Mucosa of gallbladder (tissue), 1 donor: ENCODE data around the gene TRAPPC8. TPM values are rescaled to one million over a fixed set of nuclear protein-coding genes. Genes with fewer than 3 reads are reported as not detected.
A peak's percentile ranks its signal among the peaks of the same experiment; 100 is the strongest.
"Not testable (repeated sequence)": the region's sequence is repeated elsewhere in the genome, so short reads cannot be mapped to it uniquely, and the experiment has no call there.

ENCODE experiments used
- DNase-seq: peaks from one replicate; pipeline ENCODE4 v3.0.0-alpha.2; 2020; ENCODE audit warnings: low spot score
- total RNA-seq: library from RNA; stranded (reverse); gene quantifications from one replicate; pipeline ENCODE4 v1.2.1, GENCODE V29; 2021
- donor health status: DM: no; HTN: no; CAD: no.

Gene TRAPPC8
- total RNA-seq: 50.4 TPM

GRCh38 chr18:31942999-31943877 lies at the start of gene TRAPPC8:
Gene TRAPPC8 (minus strand): TSS chr18:31943128. CDS start chr18:31942764, 364 bp downstream.
- peak; percentile 99 for DNase-seq

GRCh38 chr18:31990823-31991222 lies 47.9 kb upstream of the TRAPPC8 start:
- no peak for DNase-seq

- no peak for DNase-seq
Observed at GRCh38 chr18:31983976-31984375, 41.0 kb upstream of the TRAPPC8 start.

- DNase-seq: peak; percentile 22
Observed at GRCh38 chr18:31983020-31983419, 40.1 kb upstream of the TRAPPC8 start.

- no peak for DNase-seq
Observed at GRCh38 chr18:31980863-31981262, 37.9 kb upstream of the TRAPPC8 start.

- DNase-seq: no peak
Observed at GRCh38 chr18:31979714-31980113, 36.8 kb upstream of the TRAPPC8 start.

- DNase-seq: no peak
Observed at GRCh38 chr18:31978616-31979015, 35.7 kb upstream of the TRAPPC8 start.

- DNase-seq: peak; percentile 26
Observed at GRCh38 chr18:31977270-31977872, 34.4 kb upstream of the TRAPPC8 start.

- no peak for DNase-seq
Observed at GRCh38 chr18:31976242-31976641, 33.3 kb upstream of the TRAPPC8 start.

- no peak for DNase-seq
Observed at GRCh38 chr18:31973929-31974546, 31.1 kb upstream of the TRAPPC8 start.

GRCh38 chr18:31970617-31971016 lies 27.7 kb upstream of the TRAPPC8 start:
- DNase-seq: no peak

GRCh38 chr18:31965316-31965970 lies 22.5 kb upstream of the TRAPPC8 start:
- no peak for DNase-seq

- DNase-seq: no peak
Observed at GRCh38 chr18:31957728-31958127, 14.8 kb upstream of the TRAPPC8 start.

GRCh38 chr18:31954349-31954748 lies 11.4 kb upstream of the TRAPPC8 start:
- DNase-seq: peak; percentile 68

- DNase-seq: not testable (repeated sequence)
Observed at GRCh38 chr18:31953699-31954098, 10.8 kb upstream of the TRAPPC8 start.

- DNase-seq: no peak
Observed at GRCh38 chr18:31952223-31952622, 9.3 kb upstream of the TRAPPC8 start.

- DNase-seq: no peak
Observed at GRCh38 chr18:31950583-31950982, 7.7 kb upstream of the TRAPPC8 start.

- not testable (repeated sequence) for DNase-seq
Observed at GRCh38 chr18:31948349-31948748, 5.4 kb upstream of the TRAPPC8 start.

- DNase-seq: no peak
Observed at GRCh38 chr18:31946305-31947046, 3.5 kb upstream of the TRAPPC8 start.

GRCh38 chr18:31943878-31944816 lies 1.2 kb upstream of the TRAPPC8 start:
- DNase-seq: no peak
